GM23248 (cell line): Measurements from ENCODE around the gene GPAT3.

Experiments
- EZH2 ChIP-seq: fragments of 200-600 bp; sonication (generic); IDR thresholded peaks from 2 replicates; pipeline ENCODE4 v1.6.1; 2018; ENCODE audit warnings: antibody characterized with exemption, mild to moderate bottlenecking; ENCODE audit not compliant: insufficient read depth, poor library complexity, severe bottlenecking
- EZH2phosphoT487 ChIP-seq: fragments of 200-600 bp; sonication (generic); IDR thresholded peaks from 2 replicates; pipeline ENCODE4 v1.6.1; 2018; ENCODE audit warnings: antibody characterized with exemption, moderate library complexity, mild to moderate bottlenecking, low read depth; ENCODE audit not compliant: insufficient read depth

GRCh38 chr4:83536362-83537272 lies 709 bp downstream of the GPAT3 start:
- TF ChIP-seq EZH2 (no peak), EZH2phosphoT487 (no peak)
